ENCODE measurements around the gene FIS1. TPM values are rescaled to one million over a fixed set of nuclear protein-coding genes. Genes with fewer than 3 reads are reported as not detected.
A peak's percentile ranks its signal among the peaks of the same experiment; 100 is the strongest.

The FIS1 gene
- total and polyA plus RNA-seq, 4 donors: 146 to 333 (median 224) TPM

GRCh38 chr7:101245147-101245668 lies 327 bp upstream of the FIS1 start:
- ATAC-seq (ENCODE audit: low FRiP score) (no peak), DNase-seq (no peak)
- peak overlapping the region; percentile 12 to 74 for H3K4me3 ChIP-seq (ENCODE audit: low read length in 2 of 2)
- intact Hi-C loops (cut with DNase I): loop anchor here in 1 of 2 donors (2.0 kb wide), 1 partner anchor 28 kb away; the partner anchor contains the start of gene PLOD3
- H3K9me3 ChIP-seq (ENCODE audit: control insufficient read depth, low read length): no peaks in the 10 kb centered on the region
- H3K27me3 ChIP-seq (ENCODE audit: control insufficient read depth in 1 of 2, insufficient read depth in 2 of 2, low read length in 1 of 2): no peaks in the 10 kb centered on the region
- WGBS, 2 donors: 25 to 27% methylated on average over 31 to 32 of the region's 32 CpGs
- H3K27ac ChIP-seq (ENCODE audit: low read depth in 1 of 2, low read length in 2 of 2): peak overlapping the region in 1 of 2 donors; percentile 2
- H3K4me1 ChIP-seq (ENCODE audit: control insufficient read depth in 1 of 2, insufficient read depth in 2 of 2, low read length in 2 of 2): no peaks in the 10 kb centered on the region
- H3K36me3 ChIP-seq (ENCODE audit: control insufficient read depth in 1 of 2, insufficient read depth in 2 of 2, low read length in 1 of 2): no peaks in the 10 kb centered on the region

- ATAC-seq (ENCODE audit: low FRiP score) (peak; percentile 1), DNase-seq (no peak)
- no peaks in the 10 kb centered on the region for H3K27me3 ChIP-seq (ENCODE audit: control insufficient read depth in 1 of 2, insufficient read depth in 2 of 2, low read length in 1 of 2)
- H3K27ac ChIP-seq (ENCODE audit: low read depth in 1 of 2, low read length in 2 of 2): peak overlapping the region in 1 of 2 donors; percentile 67
- H3K36me3 ChIP-seq (ENCODE audit: control insufficient read depth in 1 of 2, insufficient read depth in 2 of 2, low read length in 1 of 2): no peaks in the 10 kb centered on the region
- peak overlapping the region; percentile 35 to 74 for H3K4me3 ChIP-seq (ENCODE audit: low read length in 2 of 2)
- intact Hi-C loops (cut with DNase I): loop anchor here in 1 of 2 donors (2.0 kb wide), 1 partner anchor 27 kb away; the partner anchor contains the start of gene PLOD3
- H3K9me3 ChIP-seq (ENCODE audit: control insufficient read depth, low read length): no peaks in the 10 kb centered on the region
- H3K4me1 ChIP-seq (ENCODE audit: control insufficient read depth in 1 of 2, insufficient read depth in 2 of 2, low read length in 2 of 2): no peaks in the 10 kb centered on the region
- 11 to 12% methylated on average over 27 to 28 of the region's 28 CpGs for WGBS, 2 donors
These were observed 1.1 kb downstream of the FIS1 start for GRCh38 chr7:101243646-101244374.

- Histone ChIP-seq H3K4me1 (ENCODE audit: control insufficient read depth in 1 of 2, insufficient read depth in 2 of 2, low read length in 2 of 2) (no peaks in the 10 kb centered on the region), H3K36me3 (ENCODE audit: control insufficient read depth in 1 of 2, insufficient read depth in 2 of 2, low read length in 1 of 2) (no peaks in the 10 kb centered on the region), H3K9me3 (ENCODE audit: control insufficient read depth, low read length) (no peaks in the 10 kb centered on the region), H3K27me3 (ENCODE audit: control insufficient read depth in 1 of 2, insufficient read depth in 2 of 2, low read length in 1 of 2) (no peaks in the 10 kb centered on the region), H3K27ac (ENCODE audit: low read depth in 1 of 2, low read length in 2 of 2) (no peak overlapping the region), H3K4me3 (ENCODE audit: low read length in 2 of 2) (no peak overlapping the region)
- intact Hi-C loops (cut with DNase I): no loop called here
- no peak for ATAC-seq (ENCODE audit: low FRiP score)
- no peak for DNase-seq
- WGBS, 2 donors: 84 to 85% methylated on average over 16 of the region's 16 CpGs
These were observed 3.2 kb downstream of the FIS1 start for GRCh38 chr7:101241443-101242349.

- DNase-seq (no peak), ATAC-seq (ENCODE audit: low FRiP score) (no peak)
- Histone ChIP-seq H3K4me1 (ENCODE audit: control insufficient read depth in 1 of 2, insufficient read depth in 2 of 2, low read length in 2 of 2) (no peaks in the 10 kb centered on the region), H3K36me3 (ENCODE audit: control insufficient read depth in 1 of 2, insufficient read depth in 2 of 2, low read length in 1 of 2) (no peaks in the 10 kb centered on the region), H3K27me3 (ENCODE audit: control insufficient read depth in 1 of 2, insufficient read depth in 2 of 2, low read length in 1 of 2) (no peaks in the 10 kb centered on the region), H3K9me3 (ENCODE audit: control insufficient read depth, low read length) (no peaks in the 10 kb centered on the region), H3K4me3 (ENCODE audit: low read length in 2 of 2) (no peak overlapping the region), H3K27ac (ENCODE audit: low read depth in 1 of 2, low read length in 2 of 2) (no peak overlapping the region)
- intact Hi-C loops (cut with DNase I): no loop called here
- WGBS, 2 donors: 90% methylated on average over 12 of the region's 12 CpGs
These were observed 3.9 kb downstream of the FIS1 start for GRCh38 chr7:101241015-101241363.

GRCh38 chr7:101240226-101241014 lies 4.5 kb downstream of the FIS1 start:
- H3K4me3 ChIP-seq (ENCODE audit: low read length in 2 of 2): no peak overlapping the region
- no peaks in the 10 kb centered on the region for H3K27me3 ChIP-seq (ENCODE audit: control insufficient read depth in 1 of 2, insufficient read depth in 2 of 2, low read length in 1 of 2)
- H3K27ac ChIP-seq (ENCODE audit: low read depth in 1 of 2, low read length in 2 of 2): no peak overlapping the region
- no peaks in the 10 kb centered on the region for H3K9me3 ChIP-seq (ENCODE audit: control insufficient read depth, low read length)
- DNase-seq (no peak), ATAC-seq (ENCODE audit: low FRiP score) (no peak)
- no peaks in the 10 kb centered on the region for H3K36me3 ChIP-seq (ENCODE audit: control insufficient read depth in 1 of 2, insufficient read depth in 2 of 2, low read length in 1 of 2)
- no peaks in the 10 kb centered on the region for H3K4me1 ChIP-seq (ENCODE audit: control insufficient read depth in 1 of 2, insufficient read depth in 2 of 2, low read length in 2 of 2)
- WGBS, 2 donors: 87 to 88% methylated on average over 32 of the region's 32 CpGs
- intact Hi-C loops (cut with DNase I): no loop called here

GRCh38 chr7:101239951-101240220 lies 5.0 kb downstream of the FIS1 start:
- Histone ChIP-seq H3K9me3 (ENCODE audit: control insufficient read depth, low read length) (no peaks in the 10 kb centered on the region), H3K36me3 (ENCODE audit: control insufficient read depth in 1 of 2, insufficient read depth in 2 of 2, low read length in 1 of 2) (no peaks in the 10 kb centered on the region), H3K27ac (ENCODE audit: low read depth in 1 of 2, low read length in 2 of 2) (no peak overlapping the region), H3K4me1 (ENCODE audit: control insufficient read depth in 1 of 2, insufficient read depth in 2 of 2, low read length in 2 of 2) (no peaks in the 10 kb centered on the region), H3K27me3 (ENCODE audit: control insufficient read depth in 1 of 2, insufficient read depth in 2 of 2, low read length in 1 of 2) (no peaks in the 10 kb centered on the region), H3K4me3 (ENCODE audit: low read length in 2 of 2) (no peak overlapping the region)
- 87 to 90% methylated on average over 9 of the region's 9 CpGs for WGBS, 2 donors
- intact Hi-C loops (cut with DNase I): no loop called here
- DNase-seq (no peak), ATAC-seq (ENCODE audit: low FRiP score) (no peak)

GRCh38 chr7:101239191-101239950 lies 5.5 kb downstream of the FIS1 start:
- 79 to 82% methylated on average over 27 of the region's 27 CpGs for WGBS, 2 donors
- Histone ChIP-seq H3K27ac (ENCODE audit: low read depth in 1 of 2, low read length in 2 of 2) (no peak overlapping the region), H3K4me1 (ENCODE audit: control insufficient read depth in 1 of 2, insufficient read depth in 2 of 2, low read length in 2 of 2) (no peaks in the 10 kb centered on the region), H3K36me3 (ENCODE audit: control insufficient read depth in 1 of 2, insufficient read depth in 2 of 2, low read length in 1 of 2) (no peaks in the 10 kb centered on the region), H3K4me3 (ENCODE audit: low read length in 2 of 2) (no peak overlapping the region), H3K9me3 (ENCODE audit: control insufficient read depth, low read length) (no peaks in the 10 kb centered on the region), H3K27me3 (ENCODE audit: control insufficient read depth in 1 of 2, insufficient read depth in 2 of 2, low read length in 1 of 2) (no peaks in the 10 kb centered on the region)
- DNase-seq (no peak), ATAC-seq (ENCODE audit: low FRiP score) (no peak)
- intact Hi-C loops (cut with DNase I): no loop called here

Data from aorta (tissue), 5 donors.